ENCODE data around the gene DEFB132.

- no peak for TF ChIP-seq SUZ12 (IDR thresholded peaks at IDR 0.05)
- no peak for TF ChIP-seq ELF4 (IDR thresholded peaks at IDR 0.05)
- TF ChIP-seq FOXM1 (IDR thresholded peaks at IDR 0.05; ENCODE audit: borderline replicate concordance) = no peak
These were observed 52.5 kb downstream of the DEFB132 start for GRCh38 chr20:309841-310644.

Measured in HEK293T (cell line).